ENCODE data around the gene PDE5A.

The PDE5A gene

GRCh38 chr4:119627267-119628255 is 1.0 kb downstream of the PDE5A start:
- H3K36me3 Mint-ChIP-seq: no peaks in the 10 kb centered on the region
- H3K4me3 Mint-ChIP-seq: peak overlapping the region; percentile 76
- no peaks in the 10 kb centered on the region for H3K9me3 Mint-ChIP-seq
- H3K27me3 Mint-ChIP-seq: peaks cover 41% of the 10 kb centered on the region
- CTCF ChIA-PET: interaction anchor here (0.6 to 2.9 kb wide), 21 partner anchors 8 to 638 kb away, joined by 3 to 26 read pairs (median 4); no protein-coding TSS in a partner anchor
- DNase-seq: peak; percentile 56
- peaks cover 23% of the 10 kb centered on the region for H3K4me1 Mint-ChIP-seq
- no peak overlapping the region for H3K27ac Mint-ChIP-seq

- Mint-ChIP-seq H3K4me3 (peak overlapping the region; percentile 72), H3K4me1 (peaks cover 23% of the 10 kb centered on the region), H3K9me3 (no peaks in the 10 kb centered on the region), H3K27ac (no peak overlapping the region), H3K36me3 (no peaks in the 10 kb centered on the region), H3K27me3 (peaks cover 38% of the 10 kb centered on the region)
- DNase-seq: no peak
- CTCF ChIA-PET: interaction anchor here (0.6 to 2.9 kb wide), 13 partner anchors 26 to 602 kb away, joined by 3 to 26 read pairs (median 5); no protein-coding TSS in a partner anchor
These were observed 1.7 kb downstream of the PDE5A start for GRCh38 chr4:119626943-119627266.

GRCh38 chr4:119626420-119626819 is 2.2 kb downstream of the PDE5A start:
- DNase-seq: no peak
- CTCF ChIA-PET: interaction anchor here (0.6 to 2.9 kb wide), 9 partner anchors 26 to 585 kb away, joined by 3 to 26 read pairs (median 5); no protein-coding TSS in a partner anchor
- H3K27ac Mint-ChIP-seq: no peak overlapping the region
- H3K4me1 Mint-ChIP-seq: peaks cover 23% of the 10 kb centered on the region
- H3K36me3 Mint-ChIP-seq: no peaks in the 10 kb centered on the region
- H3K27me3 Mint-ChIP-seq: peaks cover 38% of the 10 kb centered on the region
- H3K9me3 Mint-ChIP-seq: no peaks in the 10 kb centered on the region
- peak overlapping the region; percentile 72 for H3K4me3 Mint-ChIP-seq

GRCh38 chr4:119625761-119626160 is 2.8 kb downstream of the PDE5A start:
- peaks cover 32% of the 10 kb centered on the region for H3K27me3 Mint-ChIP-seq
- no peaks in the 10 kb centered on the region for H3K9me3 Mint-ChIP-seq
- CTCF ChIA-PET: no interaction called here
- H3K36me3 Mint-ChIP-seq: no peaks in the 10 kb centered on the region
- H3K4me3 Mint-ChIP-seq: no peak overlapping the region
- H3K4me1 Mint-ChIP-seq: peaks cover 23% of the 10 kb centered on the region
- no peak overlapping the region for H3K27ac Mint-ChIP-seq
- no peak for DNase-seq

GRCh38 chr4:119624356-119624755 is 4.2 kb downstream of the PDE5A start:
- Mint-ChIP-seq H3K4me1 (peaks cover 23% of the 10 kb centered on the region), H3K27ac (no peak overlapping the region), H3K27me3 (peaks cover 32% of the 10 kb centered on the region), H3K9me3 (no peaks in the 10 kb centered on the region), H3K4me3 (no peak overlapping the region), H3K36me3 (no peaks in the 10 kb centered on the region)
- CTCF ChIA-PET: interaction anchor here (0.6 to 1.2 kb wide), 3 partner anchors 11 to 179 kb away, joined by 3 to 4 read pairs (median 3); no protein-coding TSS in a partner anchor
- DNase-seq: no peak

- CTCF ChIA-PET: no interaction called here
- no peaks in the 10 kb centered on the region for H3K36me3 Mint-ChIP-seq
- H3K4me1 Mint-ChIP-seq: peaks cover 15% of the 10 kb centered on the region
- no peak overlapping the region for H3K27ac Mint-ChIP-seq
- H3K27me3 Mint-ChIP-seq: peaks cover 21% of the 10 kb centered on the region
- H3K9me3 Mint-ChIP-seq: no peaks in the 10 kb centered on the region
- H3K4me3 Mint-ChIP-seq: no peak overlapping the region
- no peak for DNase-seq
These were observed 5.6 kb downstream of the PDE5A start for GRCh38 chr4:119623025-119623424.

GRCh38 chr4:119615068-119615719 is 13.4 kb downstream of the PDE5A start:
- Mint-ChIP-seq H3K36me3 (no peaks in the 10 kb centered on the region), H3K27me3 (peaks cover 4% of the 10 kb centered on the region), H3K4me1 (no peaks in the 10 kb centered on the region), H3K9me3 (no peaks in the 10 kb centered on the region), H3K27ac (no peak overlapping the region), H3K4me3 (no peak overlapping the region)
- CTCF ChIA-PET: no interaction called here
- no peak for DNase-seq

GRCh38 chr4:119604266-119604665 is 24.3 kb downstream of the PDE5A start:
- Mint-ChIP-seq H3K4me1 (no peaks in the 10 kb centered on the region), H3K27ac (no peak overlapping the region), H3K36me3 (no peaks in the 10 kb centered on the region), H3K9me3 (no peaks in the 10 kb centered on the region), H3K4me3 (no peak overlapping the region), H3K27me3 (peaks cover 7% of the 10 kb centered on the region)
- DNase-seq: no peak
- CTCF ChIA-PET: interaction anchor here (1.6 kb wide), 1 partner anchor 11 kb away, joined by 3 read pairs; no protein-coding TSS in a partner anchor

GRCh38 chr4:119602366-119602765 is 26.2 kb downstream of the PDE5A start:
- Mint-ChIP-seq H3K9me3 (peaks cover 5% of the 10 kb centered on the region), H3K36me3 (no peaks in the 10 kb centered on the region), H3K27me3 (peaks cover 7% of the 10 kb centered on the region), H3K4me3 (no peak overlapping the region), H3K4me1 (no peaks in the 10 kb centered on the region), H3K27ac (no peak overlapping the region)
- DNase-seq: no peak
- CTCF ChIA-PET: no interaction called here

GRCh38 chr4:119598521-119598920 is 30.1 kb downstream of the PDE5A start:
- no peaks in the 10 kb centered on the region for H3K36me3 Mint-ChIP-seq
- no peaks in the 10 kb centered on the region for H3K27me3 Mint-ChIP-seq
- no peak overlapping the region for H3K4me3 Mint-ChIP-seq
- H3K9me3 Mint-ChIP-seq: peaks cover 5% of the 10 kb centered on the region
- no peak overlapping the region for H3K27ac Mint-ChIP-seq
- DNase-seq: no peak
- CTCF ChIA-PET: no interaction called here
- H3K4me1 Mint-ChIP-seq: no peaks in the 10 kb centered on the region

- no peak for DNase-seq
- H3K4me1 Mint-ChIP-seq: no peaks in the 10 kb centered on the region
- no peak overlapping the region for H3K4me3 Mint-ChIP-seq
- H3K9me3 Mint-ChIP-seq: peaks cover 5% of the 10 kb centered on the region
- no peak overlapping the region for H3K27ac Mint-ChIP-seq
- CTCF ChIA-PET: no interaction called here
- no peaks in the 10 kb centered on the region for H3K27me3 Mint-ChIP-seq
- no peaks in the 10 kb centered on the region for H3K36me3 Mint-ChIP-seq
These were observed 31.2 kb downstream of the PDE5A start for GRCh38 chr4:119597377-119597776.

- no peak overlapping the region for H3K27ac Mint-ChIP-seq
- no peak overlapping the region for H3K4me3 Mint-ChIP-seq
- H3K9me3 Mint-ChIP-seq: peaks cover 3% of the 10 kb centered on the region
- DNase-seq: no peak
- H3K4me1 Mint-ChIP-seq: no peaks in the 10 kb centered on the region
- CTCF ChIA-PET: interaction anchor here (1.2 to 2.1 kb wide), 2 partner anchors 10 to 35 kb away, joined by 3 to 6 read pairs; partner anchors contain the start of gene PDE5A
- H3K27me3 Mint-ChIP-seq: no peaks in the 10 kb centered on the region
- H3K36me3 Mint-ChIP-seq: no peaks in the 10 kb centered on the region
These were observed 34.9 kb downstream of the PDE5A start for GRCh38 chr4:119593698-119594097.

GRCh38 chr4:119592830-119593229 is 35.8 kb downstream of the PDE5A start:
- no peak for DNase-seq
- no peaks in the 10 kb centered on the region for H3K4me1 Mint-ChIP-seq
- CTCF ChIA-PET: interaction anchor here (1.2 to 2.1 kb wide), 2 partner anchors 11 to 36 kb away, joined by 3 to 6 read pairs; partner anchors contain the start of gene PDE5A
- H3K36me3 Mint-ChIP-seq: no peaks in the 10 kb centered on the region
- no peaks in the 10 kb centered on the region for H3K9me3 Mint-ChIP-seq
- H3K4me3 Mint-ChIP-seq: no peak overlapping the region
- H3K27me3 Mint-ChIP-seq: no peaks in the 10 kb centered on the region
- no peak overlapping the region for H3K27ac Mint-ChIP-seq

- H3K27ac Mint-ChIP-seq: no peak overlapping the region
- no peaks in the 10 kb centered on the region for H3K4me1 Mint-ChIP-seq
- H3K27me3 Mint-ChIP-seq: no peaks in the 10 kb centered on the region
- no peak overlapping the region for H3K4me3 Mint-ChIP-seq
- H3K9me3 Mint-ChIP-seq: no peaks in the 10 kb centered on the region
- no peaks in the 10 kb centered on the region for H3K36me3 Mint-ChIP-seq
- CTCF ChIA-PET: interaction anchor here (0.6 kb wide), 1 partner anchor 10 kb away, joined by 3 read pairs; no protein-coding TSS in a partner anchor
- DNase-seq: no peak
These were observed 39.4 kb downstream of the PDE5A start for GRCh38 chr4:119589165-119589564.
